Measurements from ENCODE around the gene ANAPC13.

DNA sequence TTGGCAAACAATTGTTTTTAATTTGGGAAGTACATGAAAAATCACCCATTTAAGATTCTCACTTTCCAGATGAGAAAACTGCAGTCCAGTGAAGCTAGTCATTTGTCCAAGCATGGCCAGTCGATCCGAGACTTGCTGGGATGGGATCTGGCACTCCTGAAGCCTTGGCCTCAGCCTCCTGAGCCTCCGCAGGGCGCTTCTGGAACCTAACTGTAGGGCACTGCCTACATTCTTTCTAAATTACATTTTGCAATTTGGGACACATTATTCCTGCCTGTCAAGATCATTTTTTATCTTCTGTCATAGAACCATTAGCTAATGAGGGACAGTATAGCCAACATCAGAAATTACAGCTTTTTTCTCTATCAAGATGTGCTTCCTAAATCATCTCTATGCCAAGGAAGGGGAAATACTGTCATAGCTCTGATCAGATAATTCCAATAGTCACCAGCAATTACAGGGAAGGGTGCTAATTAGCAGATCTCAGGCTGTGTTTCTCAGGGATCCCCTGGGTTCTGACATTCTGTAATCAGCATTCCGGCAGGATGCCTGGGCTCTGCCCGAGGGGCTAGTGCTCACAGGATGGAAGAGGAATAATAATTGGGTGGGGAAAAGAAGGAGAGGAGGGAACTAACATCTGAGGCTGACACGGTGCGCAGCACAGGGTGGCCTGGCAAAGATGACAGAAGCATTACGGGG lies 28.3 kb downstream of the ANAPC13 start:
- TF ChIP-seq, protein P1, sequence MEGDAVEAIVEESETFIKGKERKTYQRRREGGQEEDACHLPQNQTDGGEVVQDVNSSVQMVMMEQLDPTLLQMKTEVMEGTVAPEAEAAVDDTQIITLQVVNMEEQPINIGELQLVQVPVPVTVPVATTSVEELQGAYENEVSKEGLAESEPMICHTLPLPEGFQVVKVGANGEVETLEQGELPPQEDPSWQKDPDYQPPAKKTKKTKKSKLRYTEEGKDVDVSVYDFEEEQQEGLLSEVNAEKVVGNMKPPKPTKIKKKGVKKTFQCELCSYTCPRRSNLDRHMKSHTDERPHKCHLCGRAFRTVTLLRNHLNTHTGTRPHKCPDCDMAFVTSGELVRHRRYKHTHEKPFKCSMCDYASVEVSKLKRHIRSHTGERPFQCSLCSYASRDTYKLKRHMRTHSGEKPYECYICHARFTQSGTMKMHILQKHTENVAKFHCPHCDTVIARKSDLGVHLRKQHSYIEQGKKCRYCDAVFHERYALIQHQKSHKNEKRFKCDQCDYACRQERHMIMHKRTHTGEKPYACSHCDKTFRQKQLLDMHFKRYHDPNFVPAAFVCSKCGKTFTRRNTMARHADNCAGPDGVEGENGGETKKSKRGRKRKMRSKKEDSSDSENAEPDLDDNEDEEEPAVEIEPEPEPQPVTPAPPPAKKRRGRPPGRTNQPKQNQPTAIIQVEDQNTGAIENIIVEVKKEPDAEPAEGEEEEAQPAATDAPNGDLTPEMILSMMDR (IDR thresholded peaks at IDR 0.05; ENCODE audit: insufficient read depth, low read length, poor library complexity, severe bottlenecking), result no peak
- no peak for TF ChIP-seq EZH2phosphoT487 (conservative IDR thresholded peaks at IDR 0.05; ENCODE audit: low read length)
